ENCODE results near the gene LDLRAD4. TPM values are rescaled to one million over a fixed set of nuclear protein-coding genes. Genes with fewer than 3 reads are reported as not detected.
"Not testable (repeated sequence)": the region's sequence is repeated elsewhere in the genome, so short reads cannot be mapped to it uniquely, and the experiment has no call there.

Gene LDLRAD4
- total RNA-seq, 2 donors from 2014 or later, result 11.7 to 17.0 TPM

GRCh38 chr18:13336841-13337240 is 118.3 kb downstream of the LDLRAD4 start:
- Histone ChIP-seq H3K4me1 (no peaks in the 10 kb centered on the region), H3K9ac (ENCODE audit: low read depth in 2 of 2, low read length in 2 of 2) (no peak overlapping the region), H3K9me3 (no peaks in the 10 kb centered on the region), H3K27ac (no peak overlapping the region), H3K27me3 (no peaks in the 10 kb centered on the region), H3K4me3 (no peak overlapping the region), H3K36me3 (no peaks in the 10 kb centered on the region)
- TF ChIP-seq CTCF (IDR thresholded peaks at IDR 0.05), result no peak
- no peak for DNase-seq
- intact Hi-C loops (cut with DNase I), result no loop called here

GRCh38 chr18:13337369-13337768 is 118.8 kb downstream of the LDLRAD4 start:
- Histone ChIP-seq H3K4me1 (no peaks in the 10 kb centered on the region), H3K27ac (no peak overlapping the region), H3K9me3 (no peaks in the 10 kb centered on the region), H3K9ac (ENCODE audit: low read depth in 2 of 2, low read length in 2 of 2) (no peak overlapping the region), H3K27me3 (no peaks in the 10 kb centered on the region), H3K36me3 (no peaks in the 10 kb centered on the region), H3K4me3 (no peak overlapping the region)
- no peak for DNase-seq
- TF ChIP-seq CTCF (IDR thresholded peaks at IDR 0.05), result no peak
- intact Hi-C loops (cut with DNase I), result no loop called here

GRCh38 chr18:13338318-13338717 is 119.8 kb downstream of the LDLRAD4 start:
- no peak overlapping the region for H3K4me3 ChIP-seq
- no peaks in the 10 kb centered on the region for H3K4me1 ChIP-seq
- H3K27ac ChIP-seq, result no peak overlapping the region
- H3K9ac ChIP-seq (ENCODE audit: low read depth in 2 of 2, low read length in 2 of 2), result no peak overlapping the region
- no peaks in the 10 kb centered on the region for H3K9me3 ChIP-seq
- intact Hi-C loops (cut with DNase I), result no loop called here
- no peaks in the 10 kb centered on the region for H3K36me3 ChIP-seq
- no peak for DNase-seq
- no peak for TF ChIP-seq CTCF (IDR thresholded peaks at IDR 0.05)
- H3K27me3 ChIP-seq, result no peaks in the 10 kb centered on the region

- H3K27ac ChIP-seq, result no peak overlapping the region
- no peak overlapping the region for H3K4me3 ChIP-seq
- no peaks in the 10 kb centered on the region for H3K36me3 ChIP-seq
- no peak for TF ChIP-seq CTCF (IDR thresholded peaks at IDR 0.05)
- H3K27me3 ChIP-seq, result no peaks in the 10 kb centered on the region
- intact Hi-C loops (cut with DNase I), result no loop called here
- H3K4me1 ChIP-seq, result no peaks in the 10 kb centered on the region
- H3K9me3 ChIP-seq, result no peaks in the 10 kb centered on the region
- no peak for DNase-seq
- H3K9ac ChIP-seq (ENCODE audit: low read depth in 2 of 2, low read length in 2 of 2), result no peak overlapping the region
Observed at GRCh38 chr18:13339653-13340052, 121.1 kb downstream of the LDLRAD4 start.

- H3K27ac ChIP-seq; DNase-seq; H3K4me3 ChIP-seq; H3K27me3 ChIP-seq; H3K9ac ChIP-seq (ENCODE audit: low read depth in 2 of 2, low read length in 2 of 2); H3K9me3 ChIP-seq; H3K4me1 ChIP-seq; H3K36me3 ChIP-seq; intact Hi-C loops (cut with DNase I): not testable (repeated sequence)
Observed at GRCh38 chr18:13346449-13346848, 127.9 kb downstream of the LDLRAD4 start.

GRCh38 chr18:13353084-13353823 is 134.7 kb downstream of the LDLRAD4 start:
- no peak overlapping the region for H3K9ac ChIP-seq (ENCODE audit: low read depth in 2 of 2, low read length in 2 of 2)
- DNase-seq, result no peak
- no peak overlapping the region for H3K27ac ChIP-seq

More at GRCh38 chr18:13353084-13353823, 134.7 kb downstream of the LDLRAD4 start:
- Histone ChIP-seq H3K4me3 (no peak overlapping the region), H3K27me3 (no peaks in the 10 kb centered on the region), H3K36me3 (no peaks in the 10 kb centered on the region), H3K4me1 (no peaks in the 10 kb centered on the region), H3K9me3 (no peaks in the 10 kb centered on the region)
- intact Hi-C loops (cut with DNase I), result no loop called here
- TF ChIP-seq CTCF (IDR thresholded peaks at IDR 0.05), result no peak
